ACC112 (cell line): ENCODE measurements around the gene C10orf105.

ENCODE experiments used
- H2AFZ ChIP-seq: fragments of 200-600 bp; sonication (generic); one replicate; pipeline ENCODE4 v1.6.0; 2017; ENCODE audit warnings: antibody characterized with exemption, low read length; ENCODE audit not compliant: unreplicated experiment
- H3K27ac ChIP-seq: fragments of 200-600 bp; sonication (generic); 2 replicates; pipeline ENCODE4 v1.5.1; 2014; ENCODE audit warnings: low read depth, mild to moderate bottlenecking, antibody characterized with exemption, low read length, moderate library complexity
- H3K27me3 ChIP-seq: fragments of 200-600 bp; sonication (generic); 2 replicates; pipeline ENCODE4 v1.6.1; 2014; ENCODE audit warnings: mild to moderate bottlenecking, antibody characterized with exemption, low read length, moderate library complexity, mixed read lengths; ENCODE audit not compliant: insufficient read depth
- H3K36me3 ChIP-seq: fragments of 200-600 bp; sonication (generic); 2 replicates; pipeline ENCODE4 v1.6.1; 2016; ENCODE audit warnings: mild to moderate bottlenecking, antibody characterized with exemption, low read length, moderate library complexity, mixed read lengths; ENCODE audit not compliant: insufficient read depth
- H3K4me1 ChIP-seq: fragments of 200-600 bp; sonication (generic); one replicate; pipeline ENCODE4 v1.6.1; 2016; ENCODE audit warnings: low read length, mixed read lengths; ENCODE audit not compliant: insufficient read depth, unreplicated experiment, control insufficient read depth
- H3K4me3 ChIP-seq: fragments of 200-600 bp; sonication (generic); 2 replicates; pipeline ENCODE4 v1.5.1; 2014; ENCODE audit warnings: mild to moderate bottlenecking, low read depth, low read length
- H3K79me2 ChIP-seq: fragments of 200-600 bp; sonication (generic); one replicate; pipeline ENCODE4 v1.6.0; 2016; ENCODE audit warnings: low read length; ENCODE audit not compliant: control insufficient read depth, unreplicated experiment, insufficient read depth

The C10orf105 gene

DNA sequence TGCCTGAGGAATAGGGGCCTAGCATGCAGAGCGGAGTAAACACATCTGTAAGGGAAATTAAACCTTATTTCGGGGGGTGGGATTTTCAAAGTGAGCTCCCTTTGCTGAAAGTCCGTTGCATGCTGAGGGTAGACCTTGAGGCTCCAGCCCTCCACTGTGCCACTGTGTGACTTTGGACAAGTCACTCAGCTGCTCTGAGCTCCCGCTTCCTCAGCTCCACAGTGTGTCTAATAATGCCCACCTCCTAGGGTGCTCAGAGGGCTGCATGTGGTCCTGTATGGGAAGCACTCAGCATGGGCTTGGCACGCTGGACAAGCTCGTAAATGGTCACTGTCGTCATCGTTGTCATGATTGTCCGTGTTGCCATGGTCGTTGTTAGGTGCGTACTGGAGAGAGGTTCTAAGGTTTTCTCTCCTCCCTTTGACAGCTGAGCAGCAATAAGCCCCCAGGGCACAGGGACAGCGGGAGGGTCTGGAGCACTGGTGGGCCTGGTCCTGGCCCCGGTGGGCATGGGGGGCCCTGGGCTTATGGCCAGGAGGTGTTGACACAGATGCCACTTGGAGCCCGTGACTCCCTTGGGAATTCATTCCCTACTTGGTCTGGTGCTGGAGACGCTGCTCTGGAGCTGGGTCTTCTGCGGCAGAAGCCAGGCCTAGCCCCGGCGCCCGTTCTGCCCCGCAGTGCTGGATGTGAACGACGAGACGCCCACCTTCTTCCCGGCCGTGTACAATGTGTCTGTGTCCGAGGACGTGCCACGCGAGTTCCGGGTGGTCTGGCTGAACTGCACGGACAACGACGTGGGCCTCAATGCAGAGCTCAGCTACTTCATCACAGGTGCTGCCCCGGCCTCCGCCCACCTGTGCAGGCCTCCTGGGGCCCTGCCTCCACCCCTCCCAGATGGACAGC, 13.1 kb downstream of the C10orf105 start:
- no peaks in the 10 kb centered on the region for H3K36me3 ChIP-seq
- no peak overlapping the region for H3K27ac ChIP-seq
- no peaks in the 10 kb centered on the region for H3K4me1 ChIP-seq
- H3K79me2 ChIP-seq = no peaks in the 10 kb centered on the region
- no peaks in the 10 kb centered on the region for H3K27me3 ChIP-seq
- H2AFZ ChIP-seq = no peak overlapping the region
- no peak overlapping the region for H3K4me3 ChIP-seq

DNA sequence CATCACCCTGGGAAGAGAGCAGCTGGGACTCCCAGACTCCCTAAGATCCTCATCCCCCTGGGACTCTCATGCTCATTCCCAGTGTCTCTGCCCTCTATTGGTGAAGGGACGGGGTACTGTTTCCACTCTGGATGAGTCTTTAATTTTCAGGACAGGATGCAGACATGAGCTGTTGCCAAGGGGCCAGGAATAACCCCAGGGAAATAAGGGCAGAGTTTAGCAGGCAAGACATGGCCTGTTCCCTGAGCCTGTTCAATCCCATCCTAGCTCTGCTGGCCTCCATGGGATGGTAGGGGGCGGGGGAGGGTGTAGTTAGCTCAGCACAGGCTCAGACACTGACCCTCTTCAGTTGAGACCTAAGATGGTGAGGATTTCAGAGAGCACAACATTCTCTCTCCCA, 14.0 kb downstream of the C10orf105 start:
- Histone ChIP-seq H2AFZ (no peak overlapping the region), H3K79me2 (no peaks in the 10 kb centered on the region), H3K36me3 (no peaks in the 10 kb centered on the region), H3K27ac (no peak overlapping the region), H3K27me3 (no peaks in the 10 kb centered on the region), H3K4me3 (no peak overlapping the region), H3K4me1 (no peaks in the 10 kb centered on the region)

DNA sequence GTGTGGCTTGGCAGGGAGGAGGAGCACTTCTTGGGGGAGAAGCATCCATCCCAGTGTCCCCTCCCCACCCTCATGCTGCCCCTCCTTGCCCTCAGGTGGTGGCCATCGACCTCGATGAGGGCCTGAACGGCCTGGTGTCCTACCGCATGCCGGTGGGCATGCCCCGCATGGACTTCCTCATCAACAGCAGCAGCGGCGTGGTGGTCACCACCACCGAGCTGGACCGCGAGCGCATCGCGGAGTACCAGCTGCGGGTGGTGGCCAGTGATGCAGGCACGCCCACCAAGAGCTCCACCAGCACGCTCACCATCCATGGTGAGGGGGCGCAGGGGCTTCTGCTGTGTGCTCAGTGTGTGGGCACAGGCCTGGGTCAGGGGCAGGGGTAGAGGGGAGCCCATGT, 14.8 kb downstream of the C10orf105 start:
- Histone ChIP-seq H3K79me2 (no peaks in the 10 kb centered on the region), H3K36me3 (no peaks in the 10 kb centered on the region), H3K4me1 (no peaks in the 10 kb centered on the region), H2AFZ (no peak overlapping the region), H3K27ac (no peak overlapping the region), H3K27me3 (no peaks in the 10 kb centered on the region; the same call in 1 of the 2 replicates), H3K4me3 (no peak overlapping the region)

DNA sequence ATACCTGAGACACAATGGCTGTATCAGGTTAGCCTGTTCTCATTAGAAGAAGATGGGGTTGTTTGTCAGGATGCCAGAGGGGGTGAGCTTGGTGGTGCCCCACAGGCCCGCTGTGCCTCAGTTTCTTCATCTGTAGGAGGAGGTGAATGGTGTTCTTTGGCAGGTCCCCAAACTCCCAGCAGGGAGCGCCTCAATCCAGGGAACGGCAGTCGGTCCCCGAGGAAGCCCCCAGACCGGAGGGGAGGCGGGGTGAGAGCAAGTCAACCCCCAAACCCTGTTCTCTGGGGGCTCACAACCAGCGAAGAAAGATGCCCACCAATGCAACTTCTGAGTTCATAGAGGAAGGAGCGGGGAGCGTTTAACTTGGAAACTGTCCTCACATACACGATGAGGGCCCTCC, 16.0 kb downstream of the C10orf105 start:
- Histone ChIP-seq H3K36me3 (no peaks in the 10 kb centered on the region), H3K79me2 (no peaks in the 10 kb centered on the region), H3K27ac (no peak overlapping the region), H2AFZ (no peak overlapping the region), H3K27me3 (peaks cover 5% of the 10 kb centered on the region; the same call in 1 of the 2 replicates), H3K4me3 (no peak overlapping the region), H3K4me1 (no peaks in the 10 kb centered on the region)

DNA sequence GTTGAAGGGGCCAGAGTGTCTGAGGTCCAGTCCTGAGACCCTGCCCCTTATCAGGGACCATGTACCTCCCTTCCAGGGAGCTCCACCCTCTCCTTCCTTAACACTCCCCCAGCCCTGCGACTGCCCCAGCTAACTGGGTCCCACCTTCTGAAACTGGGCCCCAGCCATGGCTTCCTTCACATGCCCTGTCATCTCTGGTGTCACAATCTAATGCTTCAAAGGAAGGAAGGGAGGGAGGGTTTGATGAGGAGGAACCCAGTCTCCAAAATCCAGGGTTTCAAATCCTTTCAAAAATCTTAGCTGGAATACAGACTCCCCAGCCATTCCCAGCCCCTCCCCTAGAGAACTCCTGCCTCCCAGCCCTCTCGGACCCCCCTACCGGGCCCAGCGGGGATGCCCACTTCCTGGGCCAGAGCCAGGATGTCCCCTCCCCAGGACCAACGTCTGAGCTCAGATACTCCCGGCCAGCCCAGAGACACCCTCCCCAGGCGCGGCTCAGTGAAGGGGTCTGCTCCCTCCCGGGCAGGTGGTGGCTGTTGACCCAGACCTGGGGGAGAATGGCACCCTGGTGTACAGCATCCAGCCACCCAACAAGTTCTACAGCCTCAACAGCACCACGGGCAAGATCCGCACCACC, 18.0 kb downstream of the C10orf105 start:
- Histone ChIP-seq H3K27ac (no peak overlapping the region), H3K36me3 (no peaks in the 10 kb centered on the region), H3K27me3 (peaks cover 7% of the 10 kb centered on the region; the same call in 1 of the 2 replicates), H3K79me2 (no peaks in the 10 kb centered on the region), H3K4me1 (no peaks in the 10 kb centered on the region), H3K4me3 (no peak overlapping the region), H2AFZ (no peak overlapping the region)

DNA sequence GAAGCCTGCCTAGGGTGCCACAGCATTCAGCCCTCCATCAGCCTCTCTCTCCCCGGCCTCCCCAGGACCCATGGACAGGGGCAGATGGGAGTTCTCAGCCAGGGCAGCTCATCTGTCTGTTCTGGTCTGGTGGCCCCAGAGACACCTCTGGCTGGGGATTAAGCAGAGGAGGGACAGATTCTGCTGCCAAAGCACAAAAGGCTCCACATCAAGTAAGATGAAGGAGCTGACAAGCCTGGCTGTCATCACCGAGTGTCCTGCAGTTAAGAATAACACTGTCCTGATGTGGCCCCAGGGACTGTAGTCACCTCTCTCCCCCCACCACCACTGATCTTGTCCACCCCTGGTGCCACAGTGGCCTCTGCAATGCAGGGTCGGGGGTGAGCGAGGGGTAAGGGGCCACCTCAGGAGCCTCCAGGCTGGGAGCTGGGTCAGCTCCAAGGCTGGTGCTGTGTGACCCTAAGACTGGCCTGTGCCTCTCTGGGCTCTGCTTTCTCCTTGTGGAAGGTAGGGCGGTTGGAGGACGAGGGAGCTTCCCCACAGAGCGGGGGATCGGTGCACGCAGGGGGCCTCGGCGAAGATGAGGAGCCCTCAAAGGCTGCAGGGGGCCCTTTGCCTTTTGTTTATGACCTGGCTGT, 18.7 kb downstream of the C10orf105 start:
- no peak overlapping the region for H2AFZ ChIP-seq
- H3K4me3 ChIP-seq = no peak overlapping the region
- no peaks in the 10 kb centered on the region for H3K36me3 ChIP-seq
- H3K79me2 ChIP-seq = no peaks in the 10 kb centered on the region
- H3K4me1 ChIP-seq = no peaks in the 10 kb centered on the region
- peaks cover 7% of the 10 kb centered on the region; the same call in 1 of the 2 replicates for H3K27me3 ChIP-seq
- no peak overlapping the region for H3K27ac ChIP-seq

DNA sequence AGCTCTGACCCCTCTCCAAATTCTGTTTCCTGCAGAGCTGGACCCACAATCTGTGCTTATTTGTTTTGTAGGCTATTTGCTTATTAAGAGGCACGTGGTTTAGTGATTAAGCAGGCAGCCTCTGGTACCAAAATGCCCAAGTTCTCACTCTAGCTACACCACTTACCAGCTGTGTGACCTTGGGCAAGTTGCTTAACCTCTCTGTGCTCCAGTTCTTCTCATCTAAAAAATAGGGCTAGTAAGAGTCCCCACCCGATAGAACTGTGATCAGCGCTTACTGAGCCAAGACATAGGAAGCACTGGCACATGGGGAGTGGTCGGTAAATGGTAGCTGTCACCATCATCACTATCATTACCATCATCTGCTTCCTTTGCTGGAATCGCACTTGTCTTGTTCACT, 20.8 kb downstream of the C10orf105 start:
- Histone ChIP-seq H3K4me1 (peaks cover 3% of the 10 kb centered on the region), H3K79me2 (no peaks in the 10 kb centered on the region), H2AFZ (no peak overlapping the region), H3K27me3 (peaks cover 7% of the 10 kb centered on the region; the same call in 1 of the 2 replicates), H3K36me3 (no peaks in the 10 kb centered on the region), H3K4me3 (no peak overlapping the region), H3K27ac (no peak overlapping the region)

DNA sequence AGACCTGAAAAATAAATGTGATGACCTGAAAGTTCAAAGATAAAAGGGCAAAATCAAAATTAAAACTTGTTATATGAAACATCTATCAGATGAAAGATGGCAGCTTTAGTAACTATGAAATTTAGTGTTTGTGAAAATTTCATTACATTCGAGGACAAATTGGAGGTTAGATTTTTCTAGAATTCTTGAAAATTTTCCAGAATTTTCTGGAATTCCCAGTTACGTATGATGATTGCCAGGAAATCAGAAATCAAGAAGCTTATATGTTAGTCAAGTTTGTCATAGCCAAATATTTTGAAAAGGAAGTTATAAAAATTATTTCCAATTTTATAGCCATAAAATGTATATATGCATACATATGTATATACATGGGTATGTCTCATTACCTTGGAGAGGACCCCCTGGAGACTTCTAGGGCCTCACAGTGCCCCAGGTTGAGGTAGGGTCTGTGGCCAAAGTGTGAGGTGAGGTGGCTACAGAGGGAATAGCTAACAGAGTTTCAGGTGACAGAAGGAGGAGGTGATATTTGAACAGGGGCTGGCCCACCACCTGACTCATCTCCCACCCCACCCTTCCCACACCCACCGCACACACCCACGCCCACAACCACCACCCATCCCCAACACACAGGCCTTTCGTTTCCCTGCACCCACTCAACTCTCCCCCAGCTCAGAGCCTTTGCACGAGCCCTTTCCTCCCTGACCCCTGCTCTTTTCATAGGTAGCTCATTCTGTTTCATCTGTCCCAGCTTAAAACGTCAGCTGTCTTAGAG, 21.5 kb downstream of the C10orf105 start:
- no peaks in the 10 kb centered on the region for H3K79me2 ChIP-seq
- H3K4me3 ChIP-seq = no peak overlapping the region
- peaks cover 7% of the 10 kb centered on the region for H3K4me1 ChIP-seq

DNA sequence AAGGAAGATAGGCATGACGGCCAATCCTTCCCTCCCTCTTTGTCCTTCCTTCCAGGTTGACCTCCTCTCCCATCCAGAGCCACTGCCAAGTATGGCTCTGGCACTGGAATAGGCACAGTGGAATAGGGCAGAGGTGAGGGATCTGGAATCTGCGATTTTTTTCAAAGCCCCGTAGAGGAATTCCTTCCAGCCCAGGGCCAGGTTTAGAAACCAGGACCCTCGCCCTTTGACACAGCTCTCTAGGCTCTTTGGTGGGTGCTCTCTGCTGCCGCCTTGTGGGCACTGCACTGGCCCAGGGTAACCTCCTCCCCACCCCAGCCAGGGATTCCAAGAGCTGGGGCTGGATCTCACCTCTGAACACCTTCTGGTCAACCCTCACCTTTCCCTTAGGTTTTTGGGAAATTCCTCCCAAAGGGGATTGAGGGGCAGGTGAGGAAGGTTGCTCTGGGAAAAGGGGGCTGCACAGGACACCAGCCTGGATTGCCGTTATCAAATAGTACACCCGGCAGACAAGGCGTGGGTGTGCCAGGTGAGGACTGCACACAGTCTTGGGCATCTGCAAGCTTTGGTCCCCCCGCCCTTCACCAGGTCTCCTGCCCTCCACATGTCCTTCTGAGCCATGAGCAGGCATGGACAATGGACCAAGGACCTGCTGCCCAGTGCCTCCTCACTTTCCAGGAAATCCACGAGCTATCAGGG, 22.8 kb downstream of the C10orf105 start:
- Histone ChIP-seq H3K27me3 (peaks cover 7% of the 10 kb centered on the region; the same call in 1 of the 2 replicates), H3K27ac (no peak overlapping the region), H3K4me1 (peaks cover 10% of the 10 kb centered on the region), H2AFZ (no peak overlapping the region), H3K36me3 (no peaks in the 10 kb centered on the region), H3K4me3 (no peak overlapping the region), H3K79me2 (no peaks in the 10 kb centered on the region)

More for the DNA sequence above, 21.5 kb downstream of the C10orf105 start:
- Histone ChIP-seq H2AFZ (no peak overlapping the region), H3K27ac (no peak overlapping the region), H3K27me3 (peaks cover 7% of the 10 kb centered on the region; the same call in 1 of the 2 replicates), H3K36me3 (no peaks in the 10 kb centered on the region)
